GM19438 (cell line): ENCODE data around the gene OR4C15.

ENCODE experiments used
- ATAC-seq: cut with Tn5 transposase; IDR thresholded peaks from one replicate; pipeline ENCODE4 v1.9.1; 2021; ENCODE audit warnings: low read depth; ENCODE audit not compliant: unreplicated experiment

The OR4C15 gene

GRCh38 chr11:55554169-55554568 is at the start of gene OR4C15:
OR4C15 (plus strand) TSS chr11:55554469; CDS start chr11:55554469, 0 bp downstream.
- no peak for ATAC-seq

- ATAC-seq: no peak
These were observed 17.6 kb downstream of the OR4C15 start, which contains the start of gene OR4C16 for GRCh38 chr11:55571828-55572227. OR4C16 (plus strand) TSS chr11:55572128; CDS start chr11:55572128, 0 bp downstream.

- ATAC-seq: no peak
These were observed 18.3 kb downstream of the OR4C15 start for GRCh38 chr11:55572548-55572947.
